ENCODE results near the gene GRK5.

Gene GRK5

DNA sequence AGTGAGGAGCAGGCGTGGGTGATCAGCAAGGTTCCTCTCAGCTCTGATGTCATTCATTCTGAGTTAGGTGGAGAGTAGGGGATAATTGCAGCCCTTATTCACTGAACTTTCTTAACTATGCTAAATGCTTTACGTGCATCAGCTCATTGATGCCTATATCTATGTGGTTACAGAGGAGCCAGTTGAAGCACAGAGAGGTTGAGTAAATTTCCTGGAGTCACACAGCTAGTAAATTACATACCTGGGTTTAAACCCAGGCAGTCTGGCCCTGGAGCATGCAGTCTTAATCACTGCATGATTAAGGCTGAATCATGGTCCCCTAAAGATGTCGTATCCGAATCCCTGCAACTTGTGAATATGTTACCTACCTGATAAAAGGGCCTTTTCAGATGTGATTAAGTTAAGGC is 99.6 kb downstream of the GRK5 start:
- no peak overlapping the region for H3K4ac ChIP-seq (ENCODE audit: low read length)
- no peak overlapping the region for H2AFZ ChIP-seq (ENCODE audit: low read length)
- WGBS, 2 donors (ENCODE audit: extremely low coverage in 2 of 2, insufficient read length in 2 of 2, insufficient replicate concordance in 1 of 2): no CpG with 5 or more reads among the region's 4 CpGs
- H4K91ac ChIP-seq (ENCODE audit: low read depth, low read length, poor library complexity): no peak overlapping the region
- no peak overlapping the region for H2BK120ac ChIP-seq (ENCODE audit: low read depth, low read length)
- H4K8ac ChIP-seq (ENCODE audit: low read depth, low read length): no peak overlapping the region
- H3K36me3 ChIP-seq (replicated peaks in 1 of 2; ENCODE audit: control insufficient read depth in 2 of 2, insufficient read depth in 2 of 2, low read length in 2 of 2): no peaks in the 10 kb centered on the region
- no peak overlapping the region for H3K14ac ChIP-seq (ENCODE audit: low read length)
- no peak overlapping the region for H3K23ac ChIP-seq (ENCODE audit: low read depth, low read length, poor library complexity)
- no peaks in the 10 kb centered on the region for H3K27me3 ChIP-seq (ENCODE audit: control insufficient read depth in 3 of 3, insufficient read depth in 3 of 3, low read depth in 1 of 3, low read length in 3 of 3)
- no peak overlapping the region for H2BK5ac ChIP-seq (ENCODE audit: low read length)
- H2AK5ac ChIP-seq (ENCODE audit: low read depth, low read length): no peak overlapping the region
- no peak overlapping the region for H3K27ac ChIP-seq (replicated peaks; ENCODE audit: low read length)
- H3K18ac ChIP-seq (ENCODE audit: low read length): no peak overlapping the region
- H3K9me3 ChIP-seq (replicated peaks in 1 of 2; ENCODE audit: control insufficient read depth in 2 of 2, insufficient read depth in 1 of 2, low read depth in 1 of 2, low read length in 2 of 2): no peaks in the 10 kb centered on the region
- no peak overlapping the region for H3K9ac ChIP-seq (ENCODE audit: low read depth, low read length, poor library complexity)
- H3K4me1 ChIP-seq (ENCODE audit: control insufficient read depth in 2 of 2, insufficient read depth in 1 of 2, low read depth in 1 of 2, low read length in 2 of 2): peaks cover 7 to 16% of the 10 kb centered on the region in 2 donors
- no peak overlapping the region for H2BK15ac ChIP-seq (ENCODE audit: low read length)
- H3K4me2 ChIP-seq (ENCODE audit: insufficient read depth, low read length, poor library complexity, severe bottlenecking): no peak overlapping the region
- no peak overlapping the region for H3K4me3 ChIP-seq (ENCODE audit: low read length in 2 of 2)
- H2BK12ac ChIP-seq (ENCODE audit: low read length): no peak overlapping the region
- no peak for DNase-seq (ENCODE audit: low spot score)
- H3K79me1 ChIP-seq (ENCODE audit: low read depth, low read length): peaks cover 4% of the 10 kb centered on the region

DNA sequence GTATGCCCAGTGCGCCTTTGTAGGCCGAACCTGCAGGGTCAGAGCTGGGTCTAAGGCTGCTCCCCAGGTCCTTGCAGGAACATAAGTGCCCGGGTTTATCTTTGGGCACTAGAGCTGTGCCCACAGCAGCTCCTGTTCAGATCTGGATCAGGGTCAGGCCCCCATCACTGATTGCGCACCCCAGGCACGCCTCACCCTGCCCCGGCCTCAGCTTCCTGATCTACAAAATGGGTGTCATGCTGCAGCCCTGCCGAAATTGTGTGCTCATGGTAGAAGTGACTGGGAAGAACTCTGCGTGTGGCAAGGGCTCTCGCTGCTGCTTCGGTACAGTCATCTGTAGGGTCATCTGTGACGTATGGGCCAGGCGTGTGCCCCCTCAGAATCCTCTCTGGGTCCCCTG is 100.7 kb downstream of the GRK5 start:
- WGBS, 2 donors (ENCODE audit: extremely low coverage in 2 of 2, insufficient read length in 2 of 2, insufficient replicate concordance in 1 of 2): no CpG with 5 or more reads among the region's 12 CpGs
- H3K36me3 ChIP-seq (replicated peaks in 1 of 2; ENCODE audit: control insufficient read depth in 2 of 2, insufficient read depth in 2 of 2, low read length in 2 of 2): no peaks in the 10 kb centered on the region
- peak overlapping the region; percentile 76 for H3K14ac ChIP-seq (ENCODE audit: low read length)
- H4K8ac ChIP-seq (ENCODE audit: low read depth, low read length): peak overlapping the region; percentile 45
- peak overlapping the region; percentile 57 for H3K27ac ChIP-seq (replicated peaks; ENCODE audit: low read length)
- no peaks in the 10 kb centered on the region for H3K27me3 ChIP-seq (ENCODE audit: control insufficient read depth in 3 of 3, insufficient read depth in 3 of 3, low read depth in 1 of 3, low read length in 3 of 3)
- H3K18ac ChIP-seq (ENCODE audit: low read length): peak overlapping the region; percentile 87
- no peak overlapping the region for H3K4me2 ChIP-seq (ENCODE audit: insufficient read depth, low read length, poor library complexity, severe bottlenecking)
- H2BK5ac ChIP-seq (ENCODE audit: low read length): no peak overlapping the region
- no peaks in the 10 kb centered on the region for H3K9me3 ChIP-seq (replicated peaks in 1 of 2; ENCODE audit: control insufficient read depth in 2 of 2, insufficient read depth in 1 of 2, low read depth in 1 of 2, low read length in 2 of 2)
- no peak for DNase-seq (ENCODE audit: low spot score)
- no peak overlapping the region for H3K4me3 ChIP-seq (ENCODE audit: low read length in 2 of 2)
- peak overlapping the region; percentile 78 for H2AFZ ChIP-seq (ENCODE audit: low read length)
- H3K79me1 ChIP-seq (ENCODE audit: low read depth, low read length): peaks cover 4% of the 10 kb centered on the region
- H2BK15ac ChIP-seq (ENCODE audit: low read length): peak overlapping the region; percentile 60
- H2BK120ac ChIP-seq (ENCODE audit: low read depth, low read length): peak overlapping the region; percentile 56
- peak overlapping the region; percentile 51 for H2BK12ac ChIP-seq (ENCODE audit: low read length)
- peak overlapping the region; percentile 48 for H3K23ac ChIP-seq (ENCODE audit: low read depth, low read length, poor library complexity)
- peaks cover 7 to 16% of the 10 kb centered on the region in 2 donors for H3K4me1 ChIP-seq (ENCODE audit: control insufficient read depth in 2 of 2, insufficient read depth in 1 of 2, low read depth in 1 of 2, low read length in 2 of 2)
- no peak overlapping the region for H4K91ac ChIP-seq (ENCODE audit: low read depth, low read length, poor library complexity)
- H3K9ac ChIP-seq (ENCODE audit: low read depth, low read length, poor library complexity): no peak overlapping the region
- no peak overlapping the region for H3K4ac ChIP-seq (ENCODE audit: low read length)
- H2AK5ac ChIP-seq (ENCODE audit: low read depth, low read length): peak overlapping the region; percentile 75

DNA sequence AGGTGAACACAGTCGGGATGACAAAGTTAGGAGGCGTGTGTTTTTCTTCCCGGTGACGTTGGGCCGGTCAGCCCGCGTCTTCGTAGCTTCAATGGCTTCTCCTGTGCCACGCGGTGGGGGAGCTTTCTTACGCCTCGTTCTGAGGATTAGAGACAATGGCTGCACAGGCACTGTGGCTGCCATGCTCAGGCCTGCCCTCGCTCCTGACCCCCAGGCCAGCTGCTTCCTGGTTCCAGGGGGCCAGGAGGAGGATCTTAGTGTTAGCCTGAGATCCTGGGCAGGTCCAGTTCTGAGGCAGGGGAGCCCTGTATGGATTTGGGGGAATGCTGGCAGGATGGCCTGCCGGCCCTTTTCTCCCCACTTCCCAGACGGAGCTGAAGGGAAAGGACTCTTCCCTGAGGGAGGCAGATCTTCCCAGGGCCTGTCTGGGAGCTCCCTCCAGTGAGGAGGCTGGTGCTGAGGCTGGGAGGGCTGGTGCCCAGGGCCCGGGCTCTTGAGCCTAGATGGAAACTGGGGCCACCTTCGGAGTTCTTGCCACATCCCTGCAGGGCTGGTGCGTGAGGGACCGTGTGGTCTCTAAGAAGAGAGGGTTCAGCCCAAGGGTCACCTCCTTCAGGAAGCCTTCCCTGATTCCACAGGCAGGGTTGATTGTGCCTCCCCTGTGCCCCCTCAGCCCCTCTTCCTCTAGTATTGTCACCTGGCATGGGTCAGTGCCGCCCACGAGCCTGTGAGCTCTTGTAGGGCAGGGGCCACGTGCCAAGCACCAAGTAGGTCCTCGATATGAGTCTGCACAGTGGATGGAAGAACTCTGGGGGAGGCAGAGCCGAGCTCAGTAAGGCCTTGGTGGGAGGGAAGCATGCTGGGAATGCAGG is 101.4 kb downstream of the GRK5 start:
- H3K9me3 ChIP-seq (replicated peaks in 1 of 2; ENCODE audit: control insufficient read depth in 2 of 2, insufficient read depth in 1 of 2, low read depth in 1 of 2, low read length in 2 of 2): no peaks in the 10 kb centered on the region
- WGBS, 2 donors (ENCODE audit: extremely low coverage in 2 of 2, insufficient read length in 2 of 2, insufficient replicate concordance in 1 of 2): no CpG with 5 or more reads among the region's 24 CpGs
- H2BK12ac ChIP-seq (ENCODE audit: low read length): no peak overlapping the region
- H2AFZ ChIP-seq (ENCODE audit: low read length): peak overlapping the region; percentile 78
- DNase-seq (ENCODE audit: low spot score): no peak
- H3K4ac ChIP-seq (ENCODE audit: low read length): no peak overlapping the region
- H3K4me3 ChIP-seq (ENCODE audit: low read length in 2 of 2): no peak overlapping the region
- no peaks in the 10 kb centered on the region for H3K36me3 ChIP-seq (replicated peaks in 1 of 2; ENCODE audit: control insufficient read depth in 2 of 2, insufficient read depth in 2 of 2, low read length in 2 of 2)
- no peaks in the 10 kb centered on the region for H3K27me3 ChIP-seq (ENCODE audit: control insufficient read depth in 3 of 3, insufficient read depth in 3 of 3, low read depth in 1 of 3, low read length in 3 of 3)
- peak overlapping the region; percentile 45 for H3K9ac ChIP-seq (ENCODE audit: low read depth, low read length, poor library complexity)
- peaks cover 7% of the 10 kb centered on the region for H3K79me1 ChIP-seq (ENCODE audit: low read depth, low read length)
- no peak overlapping the region for H3K23ac ChIP-seq (ENCODE audit: low read depth, low read length, poor library complexity)
- H2BK15ac ChIP-seq (ENCODE audit: low read length): peak overlapping the region; percentile 60
- peak overlapping the region; percentile 41 for H4K91ac ChIP-seq (ENCODE audit: low read depth, low read length, poor library complexity)
- peak overlapping the region; percentile 75 for H2AK5ac ChIP-seq (ENCODE audit: low read depth, low read length)
- no peak overlapping the region for H3K4me2 ChIP-seq (ENCODE audit: insufficient read depth, low read length, poor library complexity, severe bottlenecking)
- peak overlapping the region; percentile 87 for H3K18ac ChIP-seq (ENCODE audit: low read length)
- peak overlapping the region; percentile 53 for H2BK120ac ChIP-seq (ENCODE audit: low read depth, low read length)
- H3K27ac ChIP-seq (replicated peaks; ENCODE audit: low read length): peak overlapping the region; percentile 57
- peak overlapping the region; percentile 30 for H2BK5ac ChIP-seq (ENCODE audit: low read length)
- peak overlapping the region; percentile 92 for H4K8ac ChIP-seq (ENCODE audit: low read depth, low read length)
- H3K14ac ChIP-seq (ENCODE audit: low read length): no peak overlapping the region
- H3K4me1 ChIP-seq (ENCODE audit: control insufficient read depth in 2 of 2, insufficient read depth in 1 of 2, low read depth in 1 of 2, low read length in 2 of 2): peaks cover 7 to 21% of the 10 kb centered on the region in 2 donors

DNA sequence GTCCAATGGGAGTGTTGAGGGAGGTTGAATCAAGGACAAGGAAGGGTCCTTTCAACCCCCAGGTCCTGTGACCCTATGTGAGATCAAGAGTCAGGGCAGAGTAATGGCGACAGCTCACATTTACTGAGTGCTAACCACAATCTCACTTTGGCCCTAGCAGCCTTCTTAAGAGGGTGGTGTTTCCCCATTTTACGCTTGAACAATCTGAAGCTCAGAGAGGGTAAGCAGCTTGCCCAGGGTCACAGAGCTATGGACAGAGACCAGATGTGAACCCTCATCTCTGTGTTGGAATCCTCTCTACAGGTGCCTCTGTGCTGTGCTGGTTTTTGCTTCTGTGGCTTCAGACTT is 102.0 kb downstream of the GRK5 start:
- Histone ChIP-seq H4K8ac (ENCODE audit: low read depth, low read length) (peak overlapping the region; percentile 92), H2AFZ (ENCODE audit: low read length) (no peak overlapping the region), H3K4me2 (ENCODE audit: insufficient read depth, low read length, poor library complexity, severe bottlenecking) (no peak overlapping the region), H4K91ac (ENCODE audit: low read depth, low read length, poor library complexity) (peak overlapping the region; percentile 41), H3K4ac (ENCODE audit: low read length) (no peak overlapping the region), H3K4me3 (ENCODE audit: low read length in 2 of 2) (no peak overlapping the region), H2BK12ac (ENCODE audit: low read length) (no peak overlapping the region), H3K36me3 (replicated peaks in 1 of 2; ENCODE audit: control insufficient read depth in 2 of 2, insufficient read depth in 2 of 2, low read length in 2 of 2) (no peaks in the 10 kb centered on the region), H3K9ac (ENCODE audit: low read depth, low read length, poor library complexity) (no peak overlapping the region), H3K18ac (ENCODE audit: low read length) (peak overlapping the region; percentile 73), H3K27ac (replicated peaks; ENCODE audit: low read length) (no peak overlapping the region), H3K23ac (ENCODE audit: low read depth, low read length, poor library complexity) (no peak overlapping the region), H3K4me1 (ENCODE audit: control insufficient read depth in 2 of 2, insufficient read depth in 1 of 2, low read depth in 1 of 2, low read length in 2 of 2) (peaks cover 7 to 21% of the 10 kb centered on the region in 2 donors), H3K9me3 (replicated peaks in 1 of 2; ENCODE audit: control insufficient read depth in 2 of 2, insufficient read depth in 1 of 2, low read depth in 1 of 2, low read length in 2 of 2) (no peaks in the 10 kb centered on the region), H3K14ac (ENCODE audit: low read length) (no peak overlapping the region), H2BK5ac (ENCODE audit: low read length) (peak overlapping the region; percentile 30), H3K79me1 (ENCODE audit: low read depth, low read length) (peaks cover 7% of the 10 kb centered on the region), H2BK120ac (ENCODE audit: low read depth, low read length) (peak overlapping the region; percentile 53), H3K27me3 (ENCODE audit: control insufficient read depth in 3 of 3, insufficient read depth in 3 of 3, low read depth in 1 of 3, low read length in 3 of 3) (no peaks in the 10 kb centered on the region), H2AK5ac (ENCODE audit: low read depth, low read length) (peak overlapping the region; percentile 75), H2BK15ac (ENCODE audit: low read length) (peak overlapping the region; percentile 45)
- DNase-seq (ENCODE audit: low spot score): no peak
- WGBS, 2 donors (ENCODE audit: extremely low coverage in 2 of 2, insufficient read length in 2 of 2, insufficient replicate concordance in 1 of 2): no CpG with 5 or more reads among the region's 2 CpGs
